GM18858 (cell line): ENCODE results near the gene MICAL1.
"Not testable (repeated sequence)": the region's sequence is repeated elsewhere in the genome, so short reads cannot be mapped to it uniquely, and the experiment has no call there.

Experiments used
- ATAC-seq: cut with Tn5 transposase; IDR thresholded peaks from one replicate; pipeline ENCODE4 v1.9.1; 2021; ENCODE audit not compliant: unreplicated experiment

Gene MICAL1

GRCh38 chr6:109478222-109478805 lies 22.7 kb upstream of the MICAL1 start:
- ATAC-seq: no peak

- ATAC-seq: peak; percentile 44
Measured at GRCh38 chr6:109477725-109478124, 22.2 kb upstream of the MICAL1 start.

GRCh38 chr6:109477184-109477583 lies 21.6 kb upstream of the MICAL1 start:
- ATAC-seq: no peak

- no peak for ATAC-seq
Measured at GRCh38 chr6:109475625-109476024, 20.1 kb upstream of the MICAL1 start.

GRCh38 chr6:109474995-109475394 lies 19.4 kb upstream of the MICAL1 start:
- ATAC-seq: no peak

- ATAC-seq: no peak
Measured at GRCh38 chr6:109473120-109473519, 17.5 kb upstream of the MICAL1 start.

GRCh38 chr6:109472132-109472995 lies 16.8 kb upstream of the MICAL1 start:
- ATAC-seq: peak; percentile 60

- no peak for ATAC-seq
Measured at GRCh38 chr6:109471105-109471810, 15.7 kb upstream of the MICAL1 start.

GRCh38 chr6:109469591-109470189 lies 14.1 kb upstream of the MICAL1 start:
- ATAC-seq: no peak

GRCh38 chr6:109467696-109468095 lies 12.1 kb upstream of the MICAL1 start:
- ATAC-seq: no peak

- no peak for ATAC-seq
Measured at GRCh38 chr6:109466212-109466923, 10.8 kb upstream of the MICAL1 start.

- no peak for ATAC-seq
Measured at GRCh38 chr6:109465772-109466171, 10.2 kb upstream of the MICAL1 start.

- ATAC-seq: no peak
Measured at GRCh38 chr6:109461733-109462526, 6.4 kb upstream of the MICAL1 start.

- ATAC-seq: not testable (repeated sequence)
Measured at GRCh38 chr6:109461205-109461604, 5.6 kb upstream of the MICAL1 start.

- ATAC-seq: no peak
Measured at GRCh38 chr6:109460161-109460829, 4.7 kb upstream of the MICAL1 start.

- ATAC-seq: peak; percentile 35
Measured at GRCh38 chr6:109458774-109459531, 3.4 kb upstream of the MICAL1 start.

- ATAC-seq: no peak
Measured at GRCh38 chr6:109457562-109457996, 2.0 kb upstream of the MICAL1 start.

GRCh38 chr6:109456710-109457561 lies 1.4 kb upstream of the MICAL1 start:
- no peak for ATAC-seq
